HepG2 (cell line): ENCODE measurements around the gene C1QTNF3. TPM values are rescaled to one million over a fixed set of nuclear protein-coding genes. Genes with fewer than 3 reads are reported as not detected.
A peak's percentile ranks its signal among the peaks of the same experiment; 100 is the strongest.

Source experiments
- ASH2L ChIP-seq: fragments of 300-600, 200-600 bp; sonication (generic); IDR thresholded peaks from 2 replicates; pipeline ENCODE4 v1.7.0; 2017; ENCODE audit warnings: low read depth, mild to moderate bottlenecking, moderate library complexity, mixed read lengths, low read length; ENCODE audit not compliant: insufficient read length
- CBFB ChIP-seq: sonication (generic); formaldehyde crosslinking; IDR thresholded peaks from 2 replicates; pipeline ENCODE4 v1.4.0; 2020; ENCODE audit warnings: missing genetic modification reagents
- HOXA7 ChIP-seq: sonication (generic); formaldehyde crosslinking; IDR thresholded peaks from 2 replicates; pipeline ENCODE4 v1.8.1; 2022; ENCODE audit warnings: mild to moderate bottlenecking, missing genetic modification reagents, moderate library complexity
- KDM6A ChIP-seq: IDR thresholded peaks from 2 replicates; pipeline ENCODE4 v1.6.1; 2016; ENCODE audit warnings: low read depth
- MYPOP ChIP-seq: sonication (generic); formaldehyde crosslinking; IDR thresholded peaks from 2 replicates; pipeline ENCODE4 v1.8.1; 2023; ENCODE audit warnings: mild to moderate bottlenecking, moderate library complexity, missing genetic modification reagents
- NFE2 ChIP-seq: sonication (generic); formaldehyde crosslinking; IDR thresholded peaks from 2 replicates; pipeline ENCODE4 v1.4.0; 2020; ENCODE audit warnings: missing genetic modification reagents
- PATZ1 ChIP-seq: sonication (generic); formaldehyde crosslinking; IDR thresholded peaks from 2 replicates; pipeline ENCODE4 v1.4.0; 2020; ENCODE audit warnings: missing genetic modification reagents
- SALL2 ChIP-seq: sonication (generic); formaldehyde crosslinking; IDR thresholded peaks from 2 replicates; pipeline ENCODE4 v1.8.1; 2023; ENCODE audit warnings: mild to moderate bottlenecking, missing genetic modification reagents, inconsistent platforms
- TCF12 ChIP-seq, 2 experiments: fragments of 450-650 bp in 1 of 2; sonication (generic) in 1 of 2; formaldehyde crosslinking in 1 of 2; IDR thresholded peaks; 2 replicates each; pipeline versions ENCODE4 v1.6.1 to v1.8.0; 2017 to 2022; ENCODE audit warnings: antibody characterized with exemption in 1 of 2, mild to moderate bottlenecking in 1 of 2, missing genetic modification reagents in 1 of 2, moderate library complexity in 1 of 2
- TGIF2 ChIP-seq: IDR thresholded peaks from 2 replicates; pipeline ENCODE4 v1.6.1; 2016; ENCODE audit warnings: control low read depth, missing compliant biosample characterization
- TOE1 ChIP-seq: sonication (generic); formaldehyde crosslinking; IDR thresholded peaks from 2 replicates; pipeline ENCODE4 v1.4.0; 2020; ENCODE audit warnings: mild to moderate bottlenecking, missing genetic modification reagents
- ZNF121 ChIP-seq: sonication (generic); formaldehyde crosslinking; IDR thresholded peaks from 2 replicates; pipeline ENCODE4 v1.5.0; 2020; ENCODE audit warnings: mild to moderate bottlenecking, missing genetic modification reagents
- ZNF362 ChIP-seq: sonication (generic); formaldehyde crosslinking; IDR thresholded peaks from 2 replicates; pipeline ENCODE4 v1.4.0; 2020; ENCODE audit warnings: missing genetic modification reagents, mild to moderate bottlenecking, borderline replicate concordance
- ZNF841 ChIP-seq: sonication (generic); formaldehyde crosslinking; IDR thresholded peaks from 2 replicates; pipeline ENCODE4 v1.8.1; 2023; ENCODE audit warnings: missing genetic modification reagents, borderline replicate concordance
- ZSCAN9 ChIP-seq: IDR thresholded peaks from 2 replicates; pipeline ENCODE4 v1.6.1; 2016; ENCODE audit warnings: borderline replicate concordance
- polyA plus RNA-seq, 8 experiments: library from polyadenylated mRNA; depleted of rRNA in 3 of 8; stranded (reverse) in 7 of 8; unstranded in 1 of 8; fragments of >200 nt; fragmentation: Illumina TruSeq in 4 of 8; extraction: Trizol in 4 of 8; gene quantifications; 2 replicates each; pipeline versions ENCODE4 v1.2.1 to v1.2.3, GENCODE V29; 2011 to 2016; ENCODE audit warnings: low read depth in 4 of 8, missing spikeins in 1 of 8, mixed read lengths in 1 of 8; ENCODE audit not compliant: insufficient read depth in 1 of 8
- total RNA-seq, 5 experiments: library from RNA; depleted of rRNA; stranded (reverse); fragments of >200 nt; fragmentation: Illumina TruSeq; extraction: Trizol; gene quantifications; 2 replicates each; pipeline ENCODE4 v1.2.3, GENCODE V29; 2016; ENCODE audit warnings: low read depth in 1 of 5
- TF ChIP-seq, protein P1 (sequence below): sonication (generic); formaldehyde crosslinking; IDR thresholded peaks from 2 replicates; pipeline ENCODE4 v1.4.0; 2020; ENCODE audit warnings: missing genetic modification reagents
- TF ChIP-seq, protein P2 (sequence below): sonication (generic); formaldehyde crosslinking; IDR thresholded peaks from 2 replicates; pipeline ENCODE4 v1.8.0; 2022; ENCODE audit warnings: mild to moderate bottlenecking, missing genetic modification reagents, moderate library complexity
- TF ChIP-seq, protein P3 (sequence below): sonication (generic); formaldehyde crosslinking; IDR thresholded peaks from 2 replicates; pipeline ENCODE4 v1.5.0; 2020; ENCODE audit warnings: missing genetic modification reagents, mild to moderate bottlenecking, borderline replicate concordance

The C1QTNF3 gene
- total and polyA plus RNA-seq, 2 of the 13 experiments (the other 11 are each of a cell fraction or from before 2014, with no cell fraction given): 3.3 to 10.8 TPM

DNA sequence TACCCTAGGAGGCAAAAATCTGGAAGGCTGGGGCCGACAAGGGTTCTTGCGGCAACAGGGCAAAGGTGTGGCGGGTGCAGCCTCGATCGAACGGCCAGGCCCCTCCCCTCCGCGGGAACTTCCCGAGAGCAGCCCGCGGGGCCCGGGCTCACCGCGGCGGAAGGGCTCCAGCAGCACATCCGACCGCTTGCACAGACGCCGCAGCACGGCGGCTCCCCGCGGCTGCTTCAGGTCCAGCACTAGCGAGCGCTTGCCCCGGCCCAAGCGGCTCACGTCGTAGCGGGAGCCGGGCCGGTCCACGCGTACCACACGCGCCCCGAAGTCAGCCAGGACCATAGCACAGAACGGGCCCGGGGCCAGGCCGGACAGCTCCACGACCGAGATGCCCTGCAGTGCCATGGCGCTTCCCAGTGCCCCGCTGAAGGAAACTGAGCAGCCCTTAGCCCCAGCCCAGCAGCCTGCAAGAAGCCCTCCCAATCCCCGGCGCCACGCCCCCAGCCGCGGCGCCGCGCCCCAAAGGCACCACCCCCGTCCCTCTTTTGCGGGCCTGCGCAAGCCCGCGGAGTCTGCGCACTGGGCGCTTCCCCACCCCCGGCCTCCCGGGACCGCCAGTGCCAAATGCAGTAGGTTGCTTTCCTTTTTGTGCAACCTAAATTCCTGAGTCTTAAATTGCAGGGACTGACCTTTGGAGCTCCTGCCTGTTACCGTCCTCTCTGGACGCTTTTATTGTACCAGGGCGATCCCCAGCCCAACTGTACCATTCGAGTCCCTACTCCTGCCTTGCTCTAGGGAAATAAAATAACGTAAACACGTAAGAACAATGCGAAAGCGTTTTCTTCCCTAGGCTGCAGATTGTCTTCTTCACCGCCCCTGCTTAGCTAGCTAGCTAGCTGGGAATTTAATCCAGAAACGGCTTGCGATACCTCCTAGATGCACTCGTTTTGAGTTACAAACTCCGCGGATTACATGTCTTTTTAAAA, 35.1 kb downstream of the C1QTNF3 start, which contains the start of gene AMACR (continued):
- peak; percentile 50 for TF ChIP-seq CBFB (CRISPR knock-in tag)
- TF ChIP-seq TCF12 (IDR thresholded peaks at IDR 0.05): no peak
- TF ChIP-seq TCF12 (CRISPR knock-in tag; IDR thresholded peaks at IDR 0.05): no peak; the same call in none of the 2 replicates
- TF ChIP-seq NFE2: no peak
- TF ChIP-seq KDM6A: peak; percentile 63; the same call in 1 of the 2 replicates
- TF ChIP-seq TOE1 (CRISPR knock-in tag): peak; percentile 75
- TF ChIP-seq ZSCAN9 (CRISPR knock-in tag): peak; percentile 13; the same call in 1 of the 2 replicates
- TF ChIP-seq, protein P1, sequence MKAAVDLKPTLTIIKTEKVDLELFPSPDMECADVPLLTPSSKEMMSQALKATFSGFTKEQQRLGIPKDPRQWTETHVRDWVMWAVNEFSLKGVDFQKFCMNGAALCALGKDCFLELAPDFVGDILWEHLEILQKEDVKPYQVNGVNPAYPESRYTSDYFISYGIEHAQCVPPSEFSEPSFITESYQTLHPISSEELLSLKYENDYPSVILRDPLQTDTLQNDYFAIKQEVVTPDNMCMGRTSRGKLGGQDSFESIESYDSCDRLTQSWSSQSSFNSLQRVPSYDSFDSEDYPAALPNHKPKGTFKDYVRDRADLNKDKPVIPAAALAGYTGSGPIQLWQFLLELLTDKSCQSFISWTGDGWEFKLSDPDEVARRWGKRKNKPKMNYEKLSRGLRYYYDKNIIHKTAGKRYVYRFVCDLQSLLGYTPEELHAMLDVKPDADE (CRISPR knock-in tag): no peak
- TF ChIP-seq PATZ1: peak; percentile 56
- TF ChIP-seq ZNF362 (CRISPR knock-in tag): peak; percentile 50; the same call in 1 of the 2 replicates
- TF ChIP-seq, protein P2, sequence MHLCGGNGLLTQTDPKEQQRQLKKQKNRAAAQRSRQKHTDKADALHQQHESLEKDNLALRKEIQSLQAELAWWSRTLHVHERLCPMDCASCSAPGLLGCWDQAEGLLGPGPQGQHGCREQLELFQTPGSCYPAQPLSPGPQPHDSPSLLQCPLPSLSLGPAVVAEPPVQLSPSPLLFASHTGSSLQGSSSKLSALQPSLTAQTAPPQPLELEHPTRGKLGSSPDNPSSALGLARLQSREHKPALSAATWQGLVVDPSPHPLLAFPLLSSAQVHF (CRISPR knock-in tag): no peak
- TF ChIP-seq ZNF841 (CRISPR knock-in tag): no peak
- TF ChIP-seq ASH2L: peak; percentile 82
- no peak for TF ChIP-seq HOXA7
- TF ChIP-seq MYPOP (CRISPR knock-in tag): peak; percentile 74
- peak; percentile 24; the same call in 1 of the 2 replicates for TF ChIP-seq ZNF121
- TF ChIP-seq TGIF2 (CRISPR knock-in tag): no peak
- peak; percentile 71; the same call in 1 of the 2 replicates for TF ChIP-seq SALL2 (CRISPR knock-in tag)
- TF ChIP-seq, protein P3, sequence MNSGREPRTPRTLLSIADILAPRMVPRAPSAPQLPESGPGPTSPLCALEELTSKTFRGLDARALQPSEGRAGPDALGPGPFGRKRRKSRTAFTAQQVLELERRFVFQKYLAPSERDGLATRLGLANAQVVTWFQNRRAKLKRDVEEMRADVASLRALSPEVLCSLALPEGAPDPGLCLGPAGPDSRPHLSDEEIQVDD (CRISPR knock-in tag): peak; percentile 96; the same call in 1 of the 2 replicates
